ENCODE results near the gene ZNF616.

Gene ZNF616

GRCh38 chr19:52069653-52070052, 70.1 kb downstream of the ZNF616 start:
- ChIA-PET POLR2A (no interaction called here), CTCF (no interaction called here)
- no peak for TF ChIP-seq CTCF (IDR thresholded peaks at IDR 0.05; ENCODE audit: insufficient read depth, low read length, missing control alignments)
- DNase-seq (ENCODE audit: low read depth, low spot score) = no peak
- H3K4me3 ChIP-seq (ENCODE audit: low read depth, low read length) = no peak overlapping the region

GRCh38 chr19:52066258-52066863, 73.4 kb downstream of the ZNF616 start:
- ChIA-PET CTCF (no interaction called here), POLR2A (no interaction called here)
- no peak for DNase-seq (ENCODE audit: low read depth, low spot score)
- H3K4me3 ChIP-seq (ENCODE audit: low read depth, low read length) = no peak overlapping the region
- no peak for TF ChIP-seq CTCF (IDR thresholded peaks at IDR 0.05; ENCODE audit: insufficient read depth, low read length, missing control alignments)

GRCh38 chr19:52065399-52065798, 74.3 kb downstream of the ZNF616 start:
- POLR2A ChIA-PET = no interaction called here
- CTCF ChIA-PET = no interaction called here
- DNase-seq (ENCODE audit: low read depth, low spot score) = no peak
- no peak for TF ChIP-seq CTCF (IDR thresholded peaks at IDR 0.05; ENCODE audit: insufficient read depth, low read length, missing control alignments)
- no peak overlapping the region for H3K4me3 ChIP-seq (ENCODE audit: low read depth, low read length)
